ENCODE results near the gene BCL2L13. TPM values are rescaled to one million over a fixed set of nuclear protein-coding genes. Genes with fewer than 3 reads are reported as not detected.
"Not testable (repeated sequence)": the region's sequence is repeated elsewhere in the genome, so short reads cannot be mapped to it uniquely, and the experiment has no call there.

Gene BCL2L13
- polyA plus RNA-seq, 3 donors: 20.2 to 67.8 (median 53.0) TPM

DNA sequence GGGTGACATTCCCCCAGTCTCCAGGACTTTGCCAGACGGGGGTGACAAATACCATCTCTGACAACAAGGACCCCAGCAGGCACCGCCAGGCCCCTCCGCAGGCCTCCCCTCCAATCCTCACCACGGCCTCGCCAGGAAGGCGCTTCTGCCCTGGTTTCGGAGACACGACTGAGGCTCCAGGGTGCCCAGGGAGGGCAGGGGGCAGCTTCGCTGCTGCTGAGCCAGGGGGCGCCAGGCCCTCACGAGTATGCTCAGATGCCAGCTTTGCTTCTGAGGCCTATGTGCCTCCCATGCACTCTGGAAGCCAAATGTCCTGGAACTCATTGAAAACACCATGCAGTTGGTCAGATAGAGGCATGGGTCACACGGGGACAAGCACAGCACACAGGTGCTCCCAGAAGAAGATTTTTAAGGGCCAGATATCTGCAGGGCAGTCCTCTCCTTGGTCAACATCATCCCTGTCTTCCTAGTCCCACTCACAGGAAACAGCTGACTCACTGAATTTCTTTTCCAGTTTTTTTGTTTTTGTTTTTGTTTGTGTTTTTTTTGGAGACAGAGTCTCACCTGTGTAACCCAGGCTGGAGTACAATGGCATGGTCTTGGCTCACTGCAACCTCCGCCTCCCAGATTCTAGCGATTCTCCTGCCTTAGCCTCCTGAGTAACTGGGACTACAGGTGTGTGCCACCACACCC, 115.8 kb downstream of the BCL2L13 start:
- intact Hi-C loops (cut with micrococcal nuclease): no loop called here
- Histone ChIP-seq H3K9me3 (replicated peaks in 1 of 2; ENCODE audit: control insufficient read depth in 1 of 2, insufficient read depth in 1 of 2, low read length in 2 of 2) (no peaks in the 10 kb centered on the region), H2AFZ (ENCODE audit: insufficient read depth, low read depth, low read length, poor library complexity, severe bottlenecking) (no peak overlapping the region), H3K9ac (ENCODE audit: insufficient read depth, low read length, poor library complexity, severe bottlenecking) (no peak overlapping the region), H3K36me3 (replicated peaks in 1 of 2; ENCODE audit: control insufficient read depth in 1 of 2, insufficient read depth in 2 of 2, low read length in 2 of 2) (peaks cover 25 to 30% of the 10 kb centered on the region in 2 donors), H4K20me1 (ENCODE audit: insufficient read depth, low read length) (peaks cover 97% of the 10 kb centered on the region), H3K4me2 (replicated peaks; ENCODE audit: extremely low read depth, low read length, poor library complexity, severe bottlenecking) (no peak overlapping the region), H3K27ac (ENCODE audit: low read depth in 1 of 2, low read length in 2 of 2) (peak overlapping the region in 1 of 2 donors; percentile 21), H3K4me1 (ENCODE audit: control insufficient read depth in 1 of 2, insufficient read depth in 2 of 2, low read length in 2 of 2) (peaks cover 4 to 12% of the 10 kb centered on the region in 2 donors), H3K79me2 (ENCODE audit: insufficient read depth, low read length) (peaks cover 98% of the 10 kb centered on the region), H3K27me3 (ENCODE audit: control insufficient read depth in 2 of 2, insufficient read depth in 2 of 2, low read length in 2 of 2) (no peaks in the 10 kb centered on the region), H3K4me3 (replicated peaks in 1 of 3; ENCODE audit: low read depth in 2 of 3, low read length in 3 of 3) (no peak overlapping the region)
- H3K4me3 Mint-ChIP-seq: no peak overlapping the region
- no peaks in the 10 kb centered on the region for H3K9me3 Mint-ChIP-seq
- H3K27ac Mint-ChIP-seq: peak overlapping the region in 5 of 7 donors; percentile 26 to 78 (median 50)
- 91% methylated on average over 13 of the region's 14 CpGs for WGBS (ENCODE audit: insufficient coverage)
- DNase-seq: peak in 1 of 3 donors; percentile 41
- TF ChIP-seq, protein P1, sequence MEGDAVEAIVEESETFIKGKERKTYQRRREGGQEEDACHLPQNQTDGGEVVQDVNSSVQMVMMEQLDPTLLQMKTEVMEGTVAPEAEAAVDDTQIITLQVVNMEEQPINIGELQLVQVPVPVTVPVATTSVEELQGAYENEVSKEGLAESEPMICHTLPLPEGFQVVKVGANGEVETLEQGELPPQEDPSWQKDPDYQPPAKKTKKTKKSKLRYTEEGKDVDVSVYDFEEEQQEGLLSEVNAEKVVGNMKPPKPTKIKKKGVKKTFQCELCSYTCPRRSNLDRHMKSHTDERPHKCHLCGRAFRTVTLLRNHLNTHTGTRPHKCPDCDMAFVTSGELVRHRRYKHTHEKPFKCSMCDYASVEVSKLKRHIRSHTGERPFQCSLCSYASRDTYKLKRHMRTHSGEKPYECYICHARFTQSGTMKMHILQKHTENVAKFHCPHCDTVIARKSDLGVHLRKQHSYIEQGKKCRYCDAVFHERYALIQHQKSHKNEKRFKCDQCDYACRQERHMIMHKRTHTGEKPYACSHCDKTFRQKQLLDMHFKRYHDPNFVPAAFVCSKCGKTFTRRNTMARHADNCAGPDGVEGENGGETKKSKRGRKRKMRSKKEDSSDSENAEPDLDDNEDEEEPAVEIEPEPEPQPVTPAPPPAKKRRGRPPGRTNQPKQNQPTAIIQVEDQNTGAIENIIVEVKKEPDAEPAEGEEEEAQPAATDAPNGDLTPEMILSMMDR (IDR thresholded peaks at IDR 0.05): peak; percentile 29
- H3K4me1 Mint-ChIP-seq: peaks cover 13% of the 10 kb centered on the region
- peaks cover 18 to 50% of the 10 kb centered on the region in 2 donors for H3K36me3 Mint-ChIP-seq
- peaks cover 0 to 2% (median 0%) of the 10 kb centered on the region in 3 donors for H3K27me3 Mint-ChIP-seq (ENCODE audit: low read depth in 3 of 3)

DNA sequence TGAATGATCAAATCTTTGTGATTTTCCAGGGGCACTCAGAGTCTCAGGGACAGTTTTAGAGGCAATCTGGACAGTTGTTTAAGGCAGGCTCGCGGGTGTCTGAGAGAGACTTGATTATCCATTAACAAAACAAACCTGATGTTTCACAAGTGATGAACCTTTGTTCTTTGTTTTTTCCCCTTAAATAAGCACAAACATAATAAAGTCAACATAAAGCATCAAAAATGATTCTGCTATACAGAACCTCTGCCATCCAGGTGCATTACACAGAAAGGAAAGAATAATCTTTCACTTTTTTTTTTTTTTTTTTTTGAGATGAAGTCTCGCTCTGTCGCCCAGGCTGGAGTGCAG, 122.6 kb downstream of the BCL2L13 start:
- no peaks in the 10 kb centered on the region for H3K9me3 Mint-ChIP-seq
- H3K27me3 Mint-ChIP-seq (ENCODE audit: low read depth in 3 of 3): no peaks in the 10 kb centered on the region
- no peaks in the 10 kb centered on the region for H3K27me3 ChIP-seq (ENCODE audit: control insufficient read depth in 2 of 2, insufficient read depth in 2 of 2, low read length in 2 of 2)
- intact Hi-C loops (cut with micrococcal nuclease): no loop called here
- H3K36me3 Mint-ChIP-seq: peaks cover 8 to 24% of the 10 kb centered on the region in 2 donors
- peaks cover 99% of the 10 kb centered on the region for H3K79me2 ChIP-seq (ENCODE audit: insufficient read depth, low read length)
- peak overlapping the region; percentile 89 to 90 for H3K27ac ChIP-seq (ENCODE audit: low read depth in 1 of 2, low read length in 2 of 2)
- H3K36me3 ChIP-seq (replicated peaks in 1 of 2; ENCODE audit: control insufficient read depth in 1 of 2, insufficient read depth in 2 of 2, low read length in 2 of 2): peaks cover 0 to 3% of the 10 kb centered on the region in 2 donors
- H3K4me2 ChIP-seq (replicated peaks; ENCODE audit: extremely low read depth, low read length, poor library complexity, severe bottlenecking): peak overlapping the region; percentile 50
- TF ChIP-seq, protein P1 (IDR thresholded peaks at IDR 0.05): no peak
- H3K4me1 ChIP-seq (ENCODE audit: control insufficient read depth in 1 of 2, insufficient read depth in 2 of 2, low read length in 2 of 2): peaks cover 45 to 66% of the 10 kb centered on the region in 2 donors
- peak overlapping the region in 1 of 2 donors; percentile 63 for H3K4me3 Mint-ChIP-seq
- H4K20me1 ChIP-seq (ENCODE audit: insufficient read depth, low read length): peaks cover 96% of the 10 kb centered on the region
- no peak for DNase-seq
- H2AFZ ChIP-seq (ENCODE audit: insufficient read depth, low read depth, low read length, poor library complexity, severe bottlenecking): no peak overlapping the region
- peak overlapping the region in 1 of 3 experiments; percentile 46 for H3K4me3 ChIP-seq (replicated peaks in 1 of 3; ENCODE audit: low read depth in 2 of 3, low read length in 3 of 3)
- H3K4me1 Mint-ChIP-seq: peaks cover 50% of the 10 kb centered on the region
- no peaks in the 10 kb centered on the region for H3K9me3 ChIP-seq (replicated peaks in 1 of 2; ENCODE audit: control insufficient read depth in 1 of 2, insufficient read depth in 1 of 2, low read length in 2 of 2)
- H3K27ac Mint-ChIP-seq: peak overlapping the region; percentile 92 to 99 (median 96)
- H3K9ac ChIP-seq (ENCODE audit: insufficient read depth, low read length, poor library complexity, severe bottlenecking): peak overlapping the region; percentile 16
- WGBS (ENCODE audit: insufficient coverage): no CpG with 5 or more reads among the region's 4 CpGs

- H3K4me3 ChIP-seq (replicated peaks in 1 of 3; ENCODE audit: low read depth in 2 of 3, low read length in 3 of 3); H3K9me3 ChIP-seq (replicated peaks in 1 of 2; ENCODE audit: control insufficient read depth in 1 of 2, insufficient read depth in 1 of 2, low read length in 2 of 2); H3K27me3 Mint-ChIP-seq (ENCODE audit: low read depth in 3 of 3); H3K27me3 ChIP-seq (ENCODE audit: control insufficient read depth in 2 of 2, insufficient read depth in 2 of 2, low read length in 2 of 2); H2AFZ ChIP-seq (ENCODE audit: insufficient read depth, low read depth, low read length, poor library complexity, severe bottlenecking); H3K4me3 Mint-ChIP-seq; H3K36me3 ChIP-seq (replicated peaks in 1 of 2; ENCODE audit: control insufficient read depth in 1 of 2, insufficient read depth in 2 of 2, low read length in 2 of 2); intact Hi-C loops (cut with micrococcal nuclease); DNase-seq; H3K4me2 ChIP-seq (replicated peaks; ENCODE audit: extremely low read depth, low read length, poor library complexity, severe bottlenecking); H3K9ac ChIP-seq (ENCODE audit: insufficient read depth, low read length, poor library complexity, severe bottlenecking); H3K27ac ChIP-seq (ENCODE audit: low read depth in 1 of 2, low read length in 2 of 2); H3K9me3 Mint-ChIP-seq: not testable (repeated sequence)
- Mint-ChIP-seq H3K27ac (peak overlapping the region in 5 of 7 donors; percentile 35 to 73 (median 40)), H3K36me3 (peaks cover 10 to 28% of the 10 kb centered on the region in 2 donors), H3K4me1 (peaks cover 58% of the 10 kb centered on the region)
- Histone ChIP-seq H4K20me1 (ENCODE audit: insufficient read depth, low read length) (peaks cover 96% of the 10 kb centered on the region), H3K79me2 (ENCODE audit: insufficient read depth, low read length) (peaks cover 99% of the 10 kb centered on the region), H3K4me1 (ENCODE audit: control insufficient read depth in 1 of 2, insufficient read depth in 2 of 2, low read length in 2 of 2) (peaks cover 58 to 79% of the 10 kb centered on the region in 2 donors)
- WGBS (ENCODE audit: insufficient coverage): 71% methylated on average over 5 of the region's 10 CpGs
Measured at GRCh38 chr22:17763442-17763841, 124.9 kb downstream of the BCL2L13 start.

All from CD14-positive monocyte (primary cell).